SU-DHL-6 (cell line): ENCODE results near the gene MLXIPL.
A peak's percentile ranks its signal among the peaks of the same experiment; 100 is the strongest.
"Not testable (repeated sequence)": the region's sequence is repeated elsewhere in the genome, so short reads cannot be mapped to it uniquely, and the experiment has no call there.

Experiments
- H2AFZ ChIP-seq: fragments of 200-600 bp; sonication (generic); 2 replicates; pipeline ENCODE4 v1.6.1; 2014; ENCODE audit warnings: low read depth, mild to moderate bottlenecking, moderate library complexity, mixed read lengths, antibody characterized with exemption, low read length; ENCODE audit not compliant: severe bottlenecking
- H3F3A ChIP-seq: fragments of 200-600 bp; shearing (Covaris generic); 2 replicates; pipeline ENCODE4 v1.6.0; 2016; ENCODE audit warnings: antibody characterized with exemption, mild to moderate bottlenecking; ENCODE audit not compliant: insufficient read depth
- H3K27ac ChIP-seq: fragments of 200-600 bp; sonication (generic); 2 replicates; pipeline ENCODE4 v1.5.1; 2016; ENCODE audit warnings: low read depth, mild to moderate bottlenecking, low read length, moderate library complexity, mixed read lengths
- H3K27me3 ChIP-seq: fragments of 200-600 bp; sonication (generic), shearing (Covaris generic); 2 replicates; pipeline ENCODE4 v1.6.0; 2014; ENCODE audit warnings: mild to moderate bottlenecking, low read length
- H3K36me3 ChIP-seq: fragments of 200-600 bp; sonication (generic); 2 replicates; pipeline ENCODE4 v1.6.1; 2014; ENCODE audit warnings: mild to moderate bottlenecking, low read length, mixed read lengths
- H3K4me2 ChIP-seq: fragments of 300-600, 200-600 bp; shearing (Covaris generic), sonication (generic); 2 replicates; pipeline ENCODE4 v1.6.0; 2014; ENCODE audit warnings: low read length, low read depth, mild to moderate bottlenecking; ENCODE audit not compliant: poor library complexity, severe bottlenecking
- H3K4me3 ChIP-seq: fragments of 200-600 bp; sonication (generic); 2 replicates; pipeline ENCODE4 v1.5.1; 2014; ENCODE audit warnings: antibody characterized with exemption, low read length, mild to moderate bottlenecking, mixed read lengths; ENCODE audit not compliant: insufficient read depth, poor library complexity, severe bottlenecking
- H3K79me2 ChIP-seq: fragments of 200-600 bp; sonication (generic); 2 replicates; pipeline ENCODE4 v1.6.1; 2014; ENCODE audit warnings: mild to moderate bottlenecking, low read length, moderate library complexity; ENCODE audit not compliant: insufficient read depth
- H3K9ac ChIP-seq: fragments of 200-600 bp; sonication (generic); 2 replicates; pipeline ENCODE4 v1.7.0; 2014; ENCODE audit warnings: mild to moderate bottlenecking, low read length
- H3K9me2 ChIP-seq: fragments of 200-600 bp; sonication (generic); replicated peaks from 2 replicates; pipeline ENCODE4 v1.6.1; 2014; ENCODE audit warnings: low read length; ENCODE audit not compliant: insufficient read depth
- H3K9me3 ChIP-seq: fragments of 200-600 bp; sonication (generic); 2 replicates; pipeline ENCODE4 v1.6.1; 2014; ENCODE audit warnings: low read length, mixed read lengths; ENCODE audit not compliant: insufficient read depth
- H4K20me1 ChIP-seq: fragments of 200-600 bp; sonication (generic); 2 replicates; pipeline ENCODE4 v1.6.1; 2014; ENCODE audit warnings: low read depth, mild to moderate bottlenecking, antibody characterized with exemption, low read length, moderate library complexity, mixed read lengths
- EZH2phosphoT487 ChIP-seq: fragments of 200-600 bp; sonication (generic), shearing (Covaris generic); conservative IDR thresholded peaks from 2 replicates; pipeline ENCODE4 v1.6.1; 2018; ENCODE audit warnings: mild to moderate bottlenecking, antibody characterized with exemption, low read length, moderate library complexity, mixed read lengths
- TF ChIP-seq, protein P1 (sequence below): fragments of 200-600 bp; sonication (generic); IDR thresholded peaks from one replicate; pipeline ENCODE4 v1.5.1; 2017; ENCODE audit warnings: antibody characterized with exemption, mild to moderate bottlenecking, low read length, moderate library complexity; ENCODE audit not compliant: insufficient read depth, poor library complexity, severe bottlenecking

Gene MLXIPL

GRCh38 chr7:73610105-73610504 lies 14.2 kb downstream of the MLXIPL start:
- Histone ChIP-seq H3K9me2 (no peaks in the 10 kb centered on the region), H2AFZ (no peak overlapping the region), H3K79me2 (no peaks in the 10 kb centered on the region), H4K20me1 (no peaks in the 10 kb centered on the region), H3K4me3 (no peak overlapping the region), H3K27me3 (no peaks in the 10 kb centered on the region), H3K9me3 (no peaks in the 10 kb centered on the region), H3K36me3 (no peaks in the 10 kb centered on the region), H3F3A (no peaks in the 10 kb centered on the region), H3K4me2 (no peak overlapping the region), H3K9ac (no peak overlapping the region), H3K27ac (no peak overlapping the region)
- TF ChIP-seq, protein P1, sequence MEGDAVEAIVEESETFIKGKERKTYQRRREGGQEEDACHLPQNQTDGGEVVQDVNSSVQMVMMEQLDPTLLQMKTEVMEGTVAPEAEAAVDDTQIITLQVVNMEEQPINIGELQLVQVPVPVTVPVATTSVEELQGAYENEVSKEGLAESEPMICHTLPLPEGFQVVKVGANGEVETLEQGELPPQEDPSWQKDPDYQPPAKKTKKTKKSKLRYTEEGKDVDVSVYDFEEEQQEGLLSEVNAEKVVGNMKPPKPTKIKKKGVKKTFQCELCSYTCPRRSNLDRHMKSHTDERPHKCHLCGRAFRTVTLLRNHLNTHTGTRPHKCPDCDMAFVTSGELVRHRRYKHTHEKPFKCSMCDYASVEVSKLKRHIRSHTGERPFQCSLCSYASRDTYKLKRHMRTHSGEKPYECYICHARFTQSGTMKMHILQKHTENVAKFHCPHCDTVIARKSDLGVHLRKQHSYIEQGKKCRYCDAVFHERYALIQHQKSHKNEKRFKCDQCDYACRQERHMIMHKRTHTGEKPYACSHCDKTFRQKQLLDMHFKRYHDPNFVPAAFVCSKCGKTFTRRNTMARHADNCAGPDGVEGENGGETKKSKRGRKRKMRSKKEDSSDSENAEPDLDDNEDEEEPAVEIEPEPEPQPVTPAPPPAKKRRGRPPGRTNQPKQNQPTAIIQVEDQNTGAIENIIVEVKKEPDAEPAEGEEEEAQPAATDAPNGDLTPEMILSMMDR, result no peak
- no peak for TF ChIP-seq EZH2phosphoT487

DNA sequence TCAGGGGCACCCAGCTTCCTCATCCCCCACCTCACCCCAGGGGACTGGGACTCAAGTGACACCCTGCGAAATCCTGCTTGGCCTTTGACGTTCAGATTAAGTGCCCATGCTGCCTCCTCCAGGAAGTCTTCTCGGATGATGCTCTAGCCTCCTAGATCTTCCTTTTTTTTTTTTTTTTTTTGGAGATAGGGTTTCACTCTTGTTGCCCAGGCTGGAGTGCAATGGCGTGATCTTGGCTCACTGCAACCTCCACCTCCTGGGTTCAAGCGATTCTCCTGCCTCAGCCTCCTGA lies 16.7 kb downstream of the MLXIPL start:
- H4K20me1 ChIP-seq, H3K4me3 ChIP-seq, H3K36me3 ChIP-seq, H2AFZ ChIP-seq, H3F3A ChIP-seq, H3K4me2 ChIP-seq, H3K79me2 ChIP-seq, H3K9me2 ChIP-seq, H3K27ac ChIP-seq, H3K9ac ChIP-seq, H3K27me3 ChIP-seq, H3K9me3 ChIP-seq: not testable (repeated sequence)

- Histone ChIP-seq H3F3A (no peaks in the 10 kb centered on the region), H3K36me3 (no peaks in the 10 kb centered on the region), H3K4me3 (no peak overlapping the region), H3K27ac (no peak overlapping the region), H4K20me1 (no peaks in the 10 kb centered on the region), H3K4me2 (no peak overlapping the region), H3K27me3 (no peaks in the 10 kb centered on the region), H3K9me3 (no peaks in the 10 kb centered on the region), H3K79me2 (no peaks in the 10 kb centered on the region), H3K9ac (no peak overlapping the region), H2AFZ (no peak overlapping the region), H3K9me2 (no peaks in the 10 kb centered on the region)
- TF ChIP-seq EZH2phosphoT487, result no peak
- TF ChIP-seq, protein P1, result peak; percentile 98
These were observed 17.3 kb downstream of the MLXIPL start for GRCh38 chr7:73606801-73607691.

GRCh38 chr7:73605601-73606220 lies 18.6 kb downstream of the MLXIPL start:
- H3K79me2 ChIP-seq, result no peaks in the 10 kb centered on the region
- no peaks in the 10 kb centered on the region for H3F3A ChIP-seq
- no peaks in the 10 kb centered on the region for H3K9me3 ChIP-seq
- H3K9ac ChIP-seq, result no peak overlapping the region
- no peak overlapping the region for H2AFZ ChIP-seq
- H4K20me1 ChIP-seq, result no peaks in the 10 kb centered on the region
- no peaks in the 10 kb centered on the region for H3K27me3 ChIP-seq
- no peak overlapping the region for H3K4me3 ChIP-seq
- H3K9me2 ChIP-seq, result no peaks in the 10 kb centered on the region
- H3K36me3 ChIP-seq, result no peaks in the 10 kb centered on the region
- H3K27ac ChIP-seq, result no peak overlapping the region
- H3K4me2 ChIP-seq, result no peak overlapping the region
- no peak for TF ChIP-seq EZH2phosphoT487
- TF ChIP-seq, protein P1, result no peak
